ENCODE results near the gene MAPT.

MAPT gene

GRCh38 chr17:45969726-45970125 lies 75.4 kb downstream of the MAPT start:
- Histone ChIP-seq H3K4me1 (ENCODE audit: insufficient read depth, low read length) (no peaks in the 10 kb centered on the region), H3K27ac (ENCODE audit: low read length) (no peak overlapping the region), H3K9ac (ENCODE audit: low read depth, low read length) (no peak overlapping the region), H3K27me3 (ENCODE audit: insufficient read depth, low read length) (peaks cover 4% of the 10 kb centered on the region; the same call in 1 of the 2 replicates), H3K9me3 (ENCODE audit: insufficient read depth, low read depth, low read length) (no peaks in the 10 kb centered on the region), H3K4me3 (ENCODE audit: low read length) (no peak overlapping the region), H3K36me3 (ENCODE audit: insufficient read depth, low read depth, low read length) (no peaks in the 10 kb centered on the region)

GRCh38 chr17:45970659-45971058 lies 76.3 kb downstream of the MAPT start:
- no peaks in the 10 kb centered on the region for H3K36me3 ChIP-seq (ENCODE audit: insufficient read depth, low read depth, low read length)
- peaks cover 4% of the 10 kb centered on the region; the same call in 1 of the 2 replicates for H3K27me3 ChIP-seq (ENCODE audit: insufficient read depth, low read length)
- H3K9ac ChIP-seq (ENCODE audit: low read depth, low read length), result no peak overlapping the region
- no peak overlapping the region for H3K27ac ChIP-seq (ENCODE audit: low read length)
- no peak overlapping the region for H3K4me3 ChIP-seq (ENCODE audit: low read length)
- H3K4me1 ChIP-seq (ENCODE audit: insufficient read depth, low read length), result no peaks in the 10 kb centered on the region
- no peaks in the 10 kb centered on the region for H3K9me3 ChIP-seq (ENCODE audit: insufficient read depth, low read depth, low read length)

DNA sequence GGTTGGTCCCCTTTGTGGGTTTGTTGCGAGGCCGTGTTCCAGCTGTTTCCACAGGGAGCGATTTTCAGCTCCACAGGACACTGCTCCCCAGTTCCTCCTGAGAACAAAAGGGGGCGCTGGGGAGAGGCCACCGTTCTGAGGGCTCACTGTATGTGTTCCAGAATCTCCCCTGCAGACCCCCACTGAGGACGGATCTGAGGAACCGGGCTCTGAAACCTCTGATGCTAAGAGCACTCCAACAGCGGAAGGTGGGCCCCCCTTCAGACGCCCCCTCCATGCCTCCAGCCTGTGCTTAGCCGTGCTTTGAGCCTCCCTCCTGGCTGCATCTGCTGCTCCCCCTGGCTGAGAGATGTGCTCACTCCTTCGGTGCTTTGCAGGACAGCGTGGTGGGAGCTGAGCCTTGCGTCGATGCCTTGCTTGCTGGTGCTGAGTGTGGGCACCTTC lies 77.4 kb downstream of the MAPT start:
- Histone ChIP-seq H3K9ac (ENCODE audit: low read depth, low read length) (no peak overlapping the region), H3K27ac (ENCODE audit: low read length) (no peak overlapping the region), H3K4me1 (ENCODE audit: insufficient read depth, low read length) (no peaks in the 10 kb centered on the region), H3K36me3 (ENCODE audit: insufficient read depth, low read depth, low read length) (no peaks in the 10 kb centered on the region), H3K4me3 (ENCODE audit: low read length) (no peak overlapping the region), H3K9me3 (ENCODE audit: insufficient read depth, low read depth, low read length) (no peaks in the 10 kb centered on the region), H3K27me3 (ENCODE audit: insufficient read depth, low read length) (peaks cover 4% of the 10 kb centered on the region; the same call in 1 of the 2 replicates)

- no peak overlapping the region for H3K27ac ChIP-seq (ENCODE audit: low read length)
- peaks cover 4% of the 10 kb centered on the region; the same call in 1 of the 2 replicates for H3K27me3 ChIP-seq (ENCODE audit: insufficient read depth, low read length)
- H3K9ac ChIP-seq (ENCODE audit: low read depth, low read length), result no peak overlapping the region
- no peak overlapping the region for H3K4me3 ChIP-seq (ENCODE audit: low read length)
- H3K36me3 ChIP-seq (ENCODE audit: insufficient read depth, low read depth, low read length), result no peaks in the 10 kb centered on the region
- H3K4me1 ChIP-seq (ENCODE audit: insufficient read depth, low read length), result no peaks in the 10 kb centered on the region
- H3K9me3 ChIP-seq (ENCODE audit: insufficient read depth, low read depth, low read length), result no peaks in the 10 kb centered on the region
Measured at GRCh38 chr17:45972531-45972930, 78.2 kb downstream of the MAPT start.

- Histone ChIP-seq H3K27me3 (ENCODE audit: insufficient read depth, low read length) (peaks cover 4% of the 10 kb centered on the region; the same call in 1 of the 2 replicates), H3K4me3 (ENCODE audit: low read length) (no peak overlapping the region), H3K27ac (ENCODE audit: low read length) (no peak overlapping the region), H3K4me1 (ENCODE audit: insufficient read depth, low read length) (no peaks in the 10 kb centered on the region), H3K36me3 (ENCODE audit: insufficient read depth, low read depth, low read length) (no peaks in the 10 kb centered on the region), H3K9ac (ENCODE audit: low read depth, low read length) (no peak overlapping the region), H3K9me3 (ENCODE audit: insufficient read depth, low read depth, low read length) (no peaks in the 10 kb centered on the region)
Measured at GRCh38 chr17:45973099-45973780, 78.9 kb downstream of the MAPT start.

DNA sequence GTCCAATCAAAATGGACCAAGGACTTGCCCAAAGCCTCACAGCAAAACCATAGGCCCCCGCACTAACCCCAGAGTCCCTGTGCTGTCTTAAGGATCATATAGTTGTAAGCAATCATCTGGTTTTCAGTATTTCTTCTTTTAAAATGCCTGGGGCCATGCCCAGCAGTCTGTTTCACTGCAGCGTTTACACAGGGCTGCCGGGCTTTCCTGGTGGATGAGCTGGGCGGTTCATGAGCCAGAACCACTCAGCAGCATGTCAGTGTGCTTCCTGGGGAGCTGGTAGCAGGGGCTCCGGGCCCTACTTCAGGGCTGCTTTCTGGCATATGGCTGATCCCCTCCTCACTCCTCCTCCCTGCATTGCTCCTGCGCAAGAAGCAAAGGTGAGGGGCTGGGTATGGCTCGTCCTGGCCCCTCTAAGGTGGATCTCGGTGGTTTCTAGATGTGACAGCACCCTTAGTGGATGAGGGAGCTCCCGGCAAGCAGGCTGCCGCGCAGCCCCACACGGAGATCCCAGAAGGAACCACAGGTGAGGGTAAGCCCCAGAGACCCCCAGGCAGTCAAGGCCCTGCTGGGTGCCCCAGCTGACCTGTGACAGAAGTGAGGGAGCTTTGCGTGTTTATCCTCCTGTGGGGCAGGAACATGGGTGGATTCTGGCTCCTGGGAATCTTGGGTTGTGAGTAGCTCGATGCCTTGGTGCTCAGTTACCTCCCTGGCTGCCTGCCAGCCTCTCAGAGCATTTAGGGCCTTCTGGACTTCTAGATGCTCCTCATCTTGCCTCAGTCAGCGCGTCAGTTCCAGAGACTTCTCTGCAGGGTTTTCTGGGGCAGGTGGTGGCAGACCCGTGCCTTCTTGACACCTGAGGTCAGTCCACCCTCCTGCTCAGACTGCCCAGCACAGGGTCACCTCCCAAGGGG lies 79.8 kb downstream of the MAPT start:
- H3K4me3 ChIP-seq (ENCODE audit: low read length), result no peak overlapping the region
- no peaks in the 10 kb centered on the region for H3K9me3 ChIP-seq (ENCODE audit: insufficient read depth, low read depth, low read length)
- no peaks in the 10 kb centered on the region for H3K4me1 ChIP-seq (ENCODE audit: insufficient read depth, low read length)
- H3K36me3 ChIP-seq (ENCODE audit: insufficient read depth, low read depth, low read length), result no peaks in the 10 kb centered on the region
- H3K9ac ChIP-seq (ENCODE audit: low read depth, low read length), result no peak overlapping the region
- peaks cover 4% of the 10 kb centered on the region; the same call in 1 of the 2 replicates for H3K27me3 ChIP-seq (ENCODE audit: insufficient read depth, low read length)
- no peak overlapping the region for H3K27ac ChIP-seq (ENCODE audit: low read length)

- no peaks in the 10 kb centered on the region for H3K36me3 ChIP-seq (ENCODE audit: insufficient read depth, low read depth, low read length)
- no peak overlapping the region for H3K27ac ChIP-seq (ENCODE audit: low read length)
- H3K27me3 ChIP-seq (ENCODE audit: insufficient read depth, low read length), result peaks cover 4% of the 10 kb centered on the region; the same call in 1 of the 2 replicates
- H3K9me3 ChIP-seq (ENCODE audit: insufficient read depth, low read depth, low read length), result no peaks in the 10 kb centered on the region
- no peaks in the 10 kb centered on the region for H3K4me1 ChIP-seq (ENCODE audit: insufficient read depth, low read length)
- H3K4me3 ChIP-seq (ENCODE audit: low read length), result no peak overlapping the region
- no peak overlapping the region for H3K9ac ChIP-seq (ENCODE audit: low read depth, low read length)
Measured at GRCh38 chr17:45974916-45975630, 80.7 kb downstream of the MAPT start.

DNA sequence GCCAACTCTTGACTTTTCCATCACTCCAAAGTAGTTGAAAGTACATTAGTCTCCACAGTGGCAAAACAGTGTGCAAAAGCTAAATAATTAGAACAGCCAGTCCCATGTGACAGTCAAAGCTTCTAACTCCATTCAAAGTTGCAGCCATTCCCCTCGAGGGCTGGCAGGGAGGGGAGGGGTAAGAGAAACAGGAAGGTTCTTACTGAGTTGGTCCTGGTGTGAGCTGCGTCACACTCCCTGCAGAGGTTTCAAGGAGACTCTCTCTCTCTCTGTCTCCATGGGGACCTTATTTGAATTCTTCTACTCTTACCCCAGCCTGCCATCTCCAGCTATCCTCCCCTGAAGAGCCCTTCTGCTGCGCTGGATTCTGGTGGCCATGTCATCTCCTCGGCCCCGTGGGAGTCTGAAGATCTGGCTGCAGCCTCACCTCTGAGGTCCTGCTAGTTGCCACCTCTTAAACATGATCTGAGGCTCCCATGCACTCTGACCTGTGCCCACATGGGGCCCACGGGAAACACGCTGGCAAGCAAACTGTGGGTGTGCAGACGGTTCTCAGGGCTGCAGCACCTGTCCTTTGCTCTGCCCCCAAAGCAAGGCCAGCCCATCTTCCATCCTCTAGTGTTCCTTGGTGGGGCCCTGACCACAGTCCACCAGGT lies 81.4 kb downstream of the MAPT start:
- H3K4me3 ChIP-seq (ENCODE audit: low read length), result no peak overlapping the region
- no peak overlapping the region for H3K27ac ChIP-seq (ENCODE audit: low read length)
- no peaks in the 10 kb centered on the region for H3K36me3 ChIP-seq (ENCODE audit: insufficient read depth, low read depth, low read length)
- no peaks in the 10 kb centered on the region for H3K4me1 ChIP-seq (ENCODE audit: insufficient read depth, low read length)
- H3K27me3 ChIP-seq (ENCODE audit: insufficient read depth, low read length), result peaks cover 4% of the 10 kb centered on the region; the same call in 1 of the 2 replicates
- H3K9me3 ChIP-seq (ENCODE audit: insufficient read depth, low read depth, low read length), result no peaks in the 10 kb centered on the region
- H3K9ac ChIP-seq (ENCODE audit: low read depth, low read length), result no peak overlapping the region

GRCh38 chr17:45976391-45976754 lies 82.0 kb downstream of the MAPT start:
- Histone ChIP-seq H3K27me3 (ENCODE audit: insufficient read depth, low read length) (0 out of 2 replicates have a peak, but pooled peaks cover 4% of the 10 kb centered on the region), H3K27ac (ENCODE audit: low read length) (no peak overlapping the region), H3K4me1 (ENCODE audit: insufficient read depth, low read length) (no peaks in the 10 kb centered on the region), H3K36me3 (ENCODE audit: insufficient read depth, low read depth, low read length) (no peaks in the 10 kb centered on the region), H3K9me3 (ENCODE audit: insufficient read depth, low read depth, low read length) (no peaks in the 10 kb centered on the region), H3K4me3 (ENCODE audit: low read length) (no peak overlapping the region), H3K9ac (ENCODE audit: low read depth, low read length) (no peak overlapping the region)

DNA sequence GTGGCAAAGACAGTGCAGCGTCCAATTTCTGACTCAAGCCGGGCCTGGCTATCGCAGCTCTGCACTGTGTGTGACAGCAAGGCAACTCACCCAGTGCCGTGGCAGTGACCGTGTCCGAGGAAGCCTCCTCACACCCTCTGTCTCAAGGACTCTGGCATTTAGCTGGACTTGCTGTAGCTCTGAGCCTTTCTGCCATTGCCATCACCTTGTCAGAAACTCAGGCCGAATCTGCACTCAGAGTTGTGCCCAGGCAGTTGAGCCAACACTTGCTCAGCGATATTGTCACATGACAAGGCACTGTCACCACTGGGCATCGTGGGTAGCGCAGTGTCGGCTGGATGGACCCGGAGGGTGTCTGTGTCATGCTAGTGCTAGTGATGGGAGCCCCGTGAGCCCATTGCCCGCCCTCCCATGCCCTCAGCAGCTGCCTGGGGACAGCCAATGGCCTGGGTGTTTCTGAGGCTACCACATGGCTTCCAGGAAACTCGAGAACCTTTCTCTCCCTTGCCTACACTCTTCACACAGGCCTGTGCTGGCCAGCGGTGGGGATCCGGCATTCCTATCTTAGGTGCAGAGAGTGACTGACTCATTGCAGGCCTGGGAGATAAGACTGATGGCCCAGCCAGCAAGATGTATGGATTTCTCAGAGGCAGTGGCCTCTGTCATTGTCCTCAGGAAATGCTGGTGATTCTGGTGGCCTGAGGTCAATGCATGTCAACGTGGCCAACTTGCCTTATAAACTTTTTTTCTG lies 82.6 kb downstream of the MAPT start:
- Histone ChIP-seq H3K36me3 (ENCODE audit: insufficient read depth, low read depth, low read length) (no peaks in the 10 kb centered on the region), H3K9me3 (ENCODE audit: insufficient read depth, low read depth, low read length) (no peaks in the 10 kb centered on the region), H3K4me3 (ENCODE audit: low read length) (no peak overlapping the region), H3K4me1 (ENCODE audit: insufficient read depth, low read length) (no peaks in the 10 kb centered on the region), H3K27ac (ENCODE audit: low read length) (no peak overlapping the region), H3K27me3 (ENCODE audit: insufficient read depth, low read length) (0 out of 2 replicates have a peak, but pooled peaks cover 4% of the 10 kb centered on the region), H3K9ac (ENCODE audit: low read depth, low read length) (no peak overlapping the region)

DNA sequence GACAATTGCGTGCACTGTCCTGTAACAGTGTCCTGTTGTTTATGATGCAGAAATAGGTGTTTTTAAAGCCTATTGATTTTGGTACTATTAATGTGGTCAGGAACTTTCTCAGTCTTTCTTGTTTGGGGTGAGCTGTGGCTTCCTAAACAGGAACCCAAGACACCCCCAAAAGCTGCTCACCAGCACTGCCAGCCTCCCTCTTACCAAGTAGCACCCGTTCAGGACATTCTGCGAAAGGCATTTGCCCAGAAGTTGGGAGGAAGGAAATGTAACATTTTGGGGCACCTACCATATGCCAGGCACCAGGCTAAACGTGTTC lies 83.1 kb downstream of the MAPT start:
- no peak overlapping the region for H3K4me3 ChIP-seq (ENCODE audit: low read length)
- H3K9ac ChIP-seq (ENCODE audit: low read depth, low read length), result no peak overlapping the region
- H3K27ac ChIP-seq (ENCODE audit: low read length), result no peak overlapping the region
- H3K9me3 ChIP-seq (ENCODE audit: insufficient read depth, low read depth, low read length), result no peaks in the 10 kb centered on the region
- H3K36me3 ChIP-seq (ENCODE audit: insufficient read depth, low read depth, low read length), result no peaks in the 10 kb centered on the region
- H3K4me1 ChIP-seq (ENCODE audit: insufficient read depth, low read length), result no peaks in the 10 kb centered on the region
- H3K27me3 ChIP-seq (ENCODE audit: insufficient read depth, low read length), result 0 out of 2 replicates have a peak, but pooled peaks cover 4% of the 10 kb centered on the region

Data from iPS-20b (cell line).